SK-N-MC (cell line): ENCODE measurements around the gene LYPD3.
"Not testable (repeated sequence)": the region's sequence is repeated elsewhere in the genome, so short reads cannot be mapped to it uniquely, and the experiment has no call there.

Source experiments
- DNase-seq: peaks from one replicate; pipeline ENCODE4 v3.0.0-alpha.2; 2011; ENCODE audit warnings: low read depth, low spot score
- H3K27ac ChIP-seq: fragments of 200-600 bp; sonication (generic); 2 replicates; pipeline ENCODE4 v1.5.1; 2016; ENCODE audit warnings: mixed run types
- H3K36me3 ChIP-seq: fragments of 200-600 bp; sonication (generic); 2 replicates; pipeline ENCODE4 v1.6.1; 2017; ENCODE audit warnings: antibody characterized with exemption, low read length, mixed read lengths; ENCODE audit not compliant: insufficient read depth
- H3K4me3 ChIP-seq: fragments of 200-600 bp; sonication (generic); 2 replicates; pipeline ENCODE4 v1.5.1; 2016
- H3K9ac ChIP-seq: fragments of 200-600 bp; sonication (generic); 2 replicates; pipeline ENCODE4 v1.8.0; 2017; ENCODE audit warnings: mixed run types, mixed read lengths; ENCODE audit not compliant: insufficient read length
- H3K9me3 ChIP-seq: fragments of 200-600 bp; sonication (generic); 2 replicates; pipeline ENCODE4 v1.6.1; 2017; ENCODE audit warnings: low read depth, mild to moderate bottlenecking, antibody characterized with exemption, low read length, moderate library complexity, mixed read lengths
- EZH2 ChIP-seq: fragments of 200-600 bp; sonication (generic); IDR thresholded peaks from one replicate; pipeline ENCODE4 v1.6.1; 2017; ENCODE audit warnings: antibody characterized with exemption
- FOXP2 ChIP-seq: optimal IDR thresholded peaks from 2 replicates; pipeline ENCODE3; 2011; ENCODE audit warnings: mild to moderate bottlenecking, moderate library complexity; ENCODE audit not compliant: insufficient read depth; ENCODE audit errors: extremely low read length, control extremely low read depth
- POLR2AphosphoS5 ChIP-seq: IDR thresholded peaks from 2 replicates; pipeline ENCODE4 v1.6.1; 2012; ENCODE audit warnings: mild to moderate bottlenecking, low read depth, low read length, borderline replicate concordance

Gene LYPD3

GRCh38 chr19:43437712-43438111, 27.7 kb downstream of the LYPD3 start:
- DNase-seq = no peak
- no peak for TF ChIP-seq POLR2AphosphoS5
- TF ChIP-seq FOXP2 = no peak
- no peak for TF ChIP-seq EZH2

GRCh38 chr19:43437284-43437683, 28.1 kb downstream of the LYPD3 start:
- not testable (repeated sequence) for H3K36me3 ChIP-seq, H3K9ac ChIP-seq, DNase-seq, H3K4me3 ChIP-seq, H3K27ac ChIP-seq, H3K9me3 ChIP-seq

More at GRCh38 chr19:43437712-43438111, 27.7 kb downstream of the LYPD3 start:
- H3K9ac ChIP-seq = no peak overlapping the region
- no peak overlapping the region for H3K27ac ChIP-seq
- H3K4me3 ChIP-seq = no peak overlapping the region
- no peaks in the 10 kb centered on the region for H3K36me3 ChIP-seq
- H3K9me3 ChIP-seq = no peaks in the 10 kb centered on the region

- TF ChIP-seq FOXP2 = no peak
- TF ChIP-seq EZH2 = no peak
- no peak for TF ChIP-seq POLR2AphosphoS5
- Histone ChIP-seq H3K4me3 (no peak overlapping the region), H3K9ac (no peak overlapping the region), H3K27ac (no peak overlapping the region), H3K9me3 (no peaks in the 10 kb centered on the region), H3K36me3 (no peaks in the 10 kb centered on the region)
- DNase-seq = no peak
Observed at GRCh38 chr19:43435775-43436174, 29.6 kb downstream of the LYPD3 start.

- Histone ChIP-seq H3K36me3 (no peaks in the 10 kb centered on the region), H3K4me3 (no peak overlapping the region), H3K9ac (no peak overlapping the region), H3K27ac (no peak overlapping the region), H3K9me3 (no peaks in the 10 kb centered on the region)
- TF ChIP-seq EZH2 (no peak), FOXP2 (no peak), POLR2AphosphoS5 (no peak)
- DNase-seq = no peak
Observed at GRCh38 chr19:43433689-43434088, 31.7 kb downstream of the LYPD3 start.

- DNase-seq = no peak
- no peak overlapping the region for H3K9ac ChIP-seq
- H3K9me3 ChIP-seq = no peaks in the 10 kb centered on the region
- no peak overlapping the region for H3K27ac ChIP-seq
- no peak overlapping the region for H3K4me3 ChIP-seq
- no peak for TF ChIP-seq POLR2AphosphoS5
- H3K36me3 ChIP-seq = no peaks in the 10 kb centered on the region
Observed at GRCh38 chr19:43433358-43433673, 32.1 kb downstream of the LYPD3 start.

GRCh38 chr19:43430976-43431375, 34.4 kb downstream of the LYPD3 start:
- H3K4me3 ChIP-seq = no peak overlapping the region
- no peak overlapping the region for H3K9ac ChIP-seq
- H3K27ac ChIP-seq = no peak overlapping the region
- no peak for TF ChIP-seq POLR2AphosphoS5
- no peak for TF ChIP-seq FOXP2
- no peak for TF ChIP-seq EZH2
- H3K36me3 ChIP-seq = no peaks in the 10 kb centered on the region
- DNase-seq = no peak
- no peaks in the 10 kb centered on the region for H3K9me3 ChIP-seq

- TF ChIP-seq EZH2 (no peak), FOXP2 (no peak), POLR2AphosphoS5 (no peak)
- no peaks in the 10 kb centered on the region for H3K9me3 ChIP-seq
- no peak overlapping the region for H3K4me3 ChIP-seq
- H3K27ac ChIP-seq = no peak overlapping the region
- H3K36me3 ChIP-seq = no peaks in the 10 kb centered on the region
- H3K9ac ChIP-seq = no peak overlapping the region
- no peak for DNase-seq
Observed at GRCh38 chr19:43430142-43430710, 35.2 kb downstream of the LYPD3 start.

- DNase-seq = no peak
- no peak overlapping the region for H3K9ac ChIP-seq
- no peaks in the 10 kb centered on the region for H3K9me3 ChIP-seq
- H3K27ac ChIP-seq = no peak overlapping the region
- no peaks in the 10 kb centered on the region for H3K36me3 ChIP-seq
- no peak for TF ChIP-seq POLR2AphosphoS5
- TF ChIP-seq EZH2 = no peak
- no peak for TF ChIP-seq FOXP2
- no peak overlapping the region for H3K4me3 ChIP-seq
Observed at GRCh38 chr19:43429395-43429794, 36.0 kb downstream of the LYPD3 start.

GRCh38 chr19:43425567-43426392, 39.6 kb downstream of the LYPD3 start:
- no peak overlapping the region for H3K27ac ChIP-seq
- no peaks in the 10 kb centered on the region for H3K36me3 ChIP-seq
- H3K9me3 ChIP-seq = no peaks in the 10 kb centered on the region
- TF ChIP-seq POLR2AphosphoS5 (no peak), EZH2 (no peak)
- no peak for DNase-seq
- H3K4me3 ChIP-seq = no peak overlapping the region
- H3K9ac ChIP-seq = no peak overlapping the region
